BJ (cell line): ENCODE results near the gene UBE2K. TPM values are rescaled to one million over a fixed set of nuclear protein-coding genes. Genes with fewer than 3 reads are reported as not detected.

Source experiments
- CTCF ChIA-PET: fragments of 350-600 bp; formaldehyde crosslinking; extraction: SDS; loops from one replicate; lab custom pipeline; 2021; ENCODE audit warnings: antibody characterized with exemption, inconsistent platforms; lab: Yijun Ruan, JAX
- POLR2A ChIA-PET: fragments of 300-600 bp; sonication (Branson Sonifier 250); formaldehyde crosslinking; extraction: SDS; loops from one replicate; lab custom pipeline; 2021; ENCODE audit warnings: antibody characterized with exemption; lab: Charles Lee
- DNase-seq: peaks from one replicate; pipeline ENCODE4 v3.0.0-alpha.2; 2011; ENCODE audit warnings: low read depth
- H3K27me3 ChIP-seq: 2 replicates; pipeline ENCODE4 v1.6.0; 2011; ENCODE audit warnings: low read length; ENCODE audit not compliant: control insufficient read depth, insufficient read depth
- H3K36me3 ChIP-seq: 2 replicates; pipeline ENCODE4 v1.5.1; 2011; ENCODE audit warnings: low read length; ENCODE audit not compliant: control insufficient read depth, insufficient read depth
- H3K4me3 ChIP-seq: 2 replicates; pipeline ENCODE4 v1.5.1; 2011; ENCODE audit warnings: low read depth, mild to moderate bottlenecking, control low read depth, low read length
- polyA plus RNA-seq: library from polyadenylated mRNA; depleted of rRNA; stranded (reverse); fragments of >200 nt; gene quantifications from 2 replicates; pipeline ENCODE4 v1.2.3, GENCODE V29; 2011
- TF ChIP-seq, protein P1 (sequence below): IDR thresholded peaks from 2 replicates; pipeline ENCODE4 v1.5.1; 2011; ENCODE audit warnings: low read depth, mild to moderate bottlenecking, control low read depth, inconsistent platforms, low read length, moderate library complexity; ENCODE audit not compliant: insufficient read depth

Gene UBE2K
- polyA plus RNA-seq, 1 experiment: 44.1 TPM

DNA sequence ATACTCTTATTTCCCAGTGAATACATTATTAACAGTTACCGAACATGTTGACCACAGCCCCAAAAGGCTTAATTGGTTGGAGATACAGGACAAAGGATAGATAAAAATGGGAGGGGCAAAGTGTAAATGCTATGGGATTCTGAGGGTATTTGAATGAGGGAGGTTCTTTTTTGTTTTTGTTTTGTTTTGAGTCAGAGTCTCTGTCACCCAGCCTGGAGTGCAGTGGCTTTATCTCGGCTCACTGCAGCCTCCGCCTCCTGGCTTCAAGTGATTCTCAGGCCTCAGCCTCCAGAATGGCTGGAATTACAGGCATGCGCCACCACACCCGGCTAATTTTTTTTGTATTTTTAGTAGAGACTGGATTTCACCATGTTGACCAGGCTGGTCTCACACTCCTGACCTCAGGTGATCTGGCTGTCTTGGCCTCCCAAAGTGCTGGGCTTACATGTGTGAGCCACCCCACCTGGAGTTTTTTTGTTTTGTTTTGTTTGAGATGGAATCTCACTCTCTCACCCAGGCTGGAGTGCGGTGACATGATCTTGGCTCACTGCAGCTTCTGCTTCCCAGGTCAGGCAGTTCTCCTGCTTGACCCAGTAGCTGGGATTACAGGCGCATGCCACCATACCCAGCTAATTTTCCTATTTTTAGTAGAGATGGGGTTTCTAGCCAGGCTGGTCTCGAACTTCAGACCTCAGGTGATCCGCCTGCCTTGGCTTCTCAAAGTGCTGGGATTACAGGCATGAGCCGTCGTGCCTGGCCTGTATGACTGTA is 9.0 kb downstream of the UBE2K start:
- TF ChIP-seq, protein P1, sequence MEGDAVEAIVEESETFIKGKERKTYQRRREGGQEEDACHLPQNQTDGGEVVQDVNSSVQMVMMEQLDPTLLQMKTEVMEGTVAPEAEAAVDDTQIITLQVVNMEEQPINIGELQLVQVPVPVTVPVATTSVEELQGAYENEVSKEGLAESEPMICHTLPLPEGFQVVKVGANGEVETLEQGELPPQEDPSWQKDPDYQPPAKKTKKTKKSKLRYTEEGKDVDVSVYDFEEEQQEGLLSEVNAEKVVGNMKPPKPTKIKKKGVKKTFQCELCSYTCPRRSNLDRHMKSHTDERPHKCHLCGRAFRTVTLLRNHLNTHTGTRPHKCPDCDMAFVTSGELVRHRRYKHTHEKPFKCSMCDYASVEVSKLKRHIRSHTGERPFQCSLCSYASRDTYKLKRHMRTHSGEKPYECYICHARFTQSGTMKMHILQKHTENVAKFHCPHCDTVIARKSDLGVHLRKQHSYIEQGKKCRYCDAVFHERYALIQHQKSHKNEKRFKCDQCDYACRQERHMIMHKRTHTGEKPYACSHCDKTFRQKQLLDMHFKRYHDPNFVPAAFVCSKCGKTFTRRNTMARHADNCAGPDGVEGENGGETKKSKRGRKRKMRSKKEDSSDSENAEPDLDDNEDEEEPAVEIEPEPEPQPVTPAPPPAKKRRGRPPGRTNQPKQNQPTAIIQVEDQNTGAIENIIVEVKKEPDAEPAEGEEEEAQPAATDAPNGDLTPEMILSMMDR: no peak
- Histone ChIP-seq H3K4me3 (no peak overlapping the region), H3K27me3 (no peaks in the 10 kb centered on the region), H3K36me3 (no peaks in the 10 kb centered on the region; the same call in 1 of the 2 replicates)
- DNase-seq: no peak
- CTCF ChIA-PET: interaction anchor here (1.0 kb wide), 1 partner anchor 197 kb away, joined by 3 read pairs; no protein-coding TSS in a partner anchor
- POLR2A ChIA-PET: no interaction called here

DNA sequence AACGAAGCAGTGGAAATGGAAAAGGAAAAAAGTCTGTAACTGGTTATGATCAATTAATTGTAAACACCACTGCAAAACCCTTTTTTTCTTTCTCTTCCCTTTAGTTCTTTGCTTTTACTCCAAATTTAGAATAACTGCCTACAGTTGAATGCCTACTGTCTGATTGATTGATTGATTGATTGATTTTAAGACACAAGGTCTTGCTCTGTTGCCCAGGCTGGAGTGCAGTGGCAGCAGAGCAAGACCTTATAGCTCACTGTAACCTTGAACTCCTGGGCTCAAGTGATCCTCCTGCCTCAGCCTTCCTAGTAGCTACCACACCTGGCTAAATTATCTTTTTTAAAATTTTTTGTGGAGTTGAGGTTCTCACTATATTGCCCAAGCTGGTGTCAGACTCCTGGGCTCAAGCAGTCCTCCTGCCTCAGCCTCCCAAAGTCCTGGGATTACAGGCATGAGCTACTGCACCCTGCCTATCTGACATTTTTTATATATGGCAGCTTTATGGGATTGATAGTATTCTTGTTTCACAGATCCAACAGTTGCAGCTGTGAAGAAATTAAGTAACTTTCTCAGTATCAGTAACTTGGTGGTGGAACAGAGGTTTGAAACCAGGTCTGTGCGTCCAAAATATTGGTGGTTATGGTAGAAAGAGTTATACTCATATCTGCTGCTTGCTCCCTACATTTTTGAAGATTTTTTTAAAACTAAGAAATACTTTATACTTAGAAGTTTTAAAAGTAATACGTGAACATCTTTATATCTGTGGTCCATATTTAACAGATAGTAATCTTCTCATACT is 12.4 kb downstream of the UBE2K start:
- TF ChIP-seq, protein P1: no peak
- no peaks in the 10 kb centered on the region for H3K27me3 ChIP-seq
- ChIA-PET POLR2A (no interaction called here), CTCF (no interaction called here)
- no peak overlapping the region for H3K4me3 ChIP-seq
- H3K36me3 ChIP-seq: no peaks in the 10 kb centered on the region
- DNase-seq: no peak

DNA sequence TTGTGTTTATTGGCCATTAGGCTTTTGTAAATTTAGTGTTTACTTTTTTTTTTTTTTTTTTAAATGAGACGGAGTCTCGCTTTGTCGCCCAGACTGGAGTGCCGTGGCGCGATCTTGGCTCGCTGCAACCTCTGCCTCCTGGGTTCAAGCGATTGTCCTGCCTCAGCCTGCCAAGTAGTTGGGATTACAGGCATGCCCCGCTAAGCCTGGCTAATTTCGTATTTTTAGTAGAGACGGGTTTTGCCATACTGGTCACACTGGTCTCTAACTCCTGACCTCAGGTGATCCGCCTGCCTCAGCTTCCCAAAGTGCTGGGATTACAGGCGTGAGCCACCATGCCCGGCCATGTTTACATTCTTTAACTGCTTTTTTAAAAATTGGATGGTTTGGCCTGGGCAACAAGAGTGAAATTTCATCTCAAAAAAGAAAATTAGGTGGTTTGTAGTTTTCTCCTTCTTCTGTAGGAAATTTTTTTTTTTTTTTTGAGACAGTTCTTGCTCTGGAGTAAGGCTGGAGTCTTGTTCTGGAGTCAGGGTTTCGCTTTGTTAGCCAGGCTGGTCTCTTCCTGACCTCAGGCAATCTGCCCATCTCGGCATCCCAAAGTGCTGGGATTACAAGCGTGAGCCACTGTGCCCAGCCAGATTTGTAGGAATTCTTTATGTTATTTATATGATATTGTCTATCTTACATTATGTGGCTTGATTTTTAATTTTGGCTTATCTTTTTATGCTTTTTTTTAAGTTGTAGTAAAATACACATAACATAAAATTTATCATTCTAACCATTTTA is 15.1 kb downstream of the UBE2K start:
- DNase-seq: no peak
- Histone ChIP-seq H3K27me3 (no peaks in the 10 kb centered on the region), H3K36me3 (no peaks in the 10 kb centered on the region), H3K4me3 (no peak overlapping the region)
- ChIA-PET POLR2A (no interaction called here), CTCF (no interaction called here)
- TF ChIP-seq, protein P1: no peak

DNA sequence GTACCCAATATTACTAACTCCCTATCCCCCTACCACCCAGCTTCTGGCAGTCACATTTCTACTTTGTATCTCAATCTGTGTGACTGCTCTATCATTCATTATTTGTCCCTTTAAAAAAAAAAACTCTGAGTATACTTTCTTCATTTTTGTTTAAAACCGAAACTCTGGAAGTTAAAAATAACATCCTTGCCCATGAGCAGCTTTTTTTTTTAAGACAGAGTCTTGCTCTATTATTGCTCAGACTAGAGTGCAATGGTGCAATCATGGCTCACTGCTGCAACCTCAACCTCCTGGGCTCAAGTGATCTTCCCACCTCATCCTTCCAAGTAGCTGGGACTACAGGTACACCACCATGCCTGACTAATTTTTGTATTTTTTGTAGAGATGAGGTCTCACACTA is 15.8 kb downstream of the UBE2K start:
- POLR2A ChIA-PET: no interaction called here
- Histone ChIP-seq H3K4me3 (no peak overlapping the region), H3K36me3 (no peaks in the 10 kb centered on the region), H3K27me3 (no peaks in the 10 kb centered on the region)
- TF ChIP-seq, protein P1: no peak
- CTCF ChIA-PET: no interaction called here
- no peak for DNase-seq

DNA sequence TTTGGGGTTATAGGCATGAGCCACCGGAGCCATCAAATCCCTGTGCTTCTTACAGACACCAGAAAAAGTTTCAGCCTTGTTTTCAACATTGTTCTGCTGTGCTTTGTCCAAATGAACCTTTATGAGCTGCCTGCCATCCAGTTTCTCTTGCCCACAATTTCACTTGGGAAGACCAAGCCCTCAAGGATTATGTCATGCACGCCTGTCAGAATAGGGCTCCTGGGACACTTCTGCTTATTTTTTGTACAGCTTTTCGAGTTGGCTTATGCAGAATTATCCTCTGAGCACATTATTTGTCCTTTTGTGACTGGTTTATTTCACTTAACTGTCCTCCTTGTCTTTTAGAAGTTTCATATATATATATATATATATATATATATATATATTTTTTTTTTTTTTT is 16.2 kb downstream of the UBE2K start:
- no peaks in the 10 kb centered on the region for H3K36me3 ChIP-seq
- ChIA-PET POLR2A (no interaction called here), CTCF (no interaction called here)
- DNase-seq: no peak
- no peaks in the 10 kb centered on the region for H3K27me3 ChIP-seq
- no peak overlapping the region for H3K4me3 ChIP-seq
- TF ChIP-seq, protein P1: no peak
